Fibroblast of peridontal ligament (primary cell): ENCODE results near the gene WBP2NL.
A peak's percentile ranks its signal among the peaks of the same experiment; 100 is the strongest.
"Not testable (repeated sequence)": the region's sequence is repeated elsewhere in the genome, so short reads cannot be mapped to it uniquely, and the experiment has no call there.

Experiments used
- DNase-seq: peaks from one replicate; pipeline ENCODE4 v3.0.0-alpha.2; 2010; ENCODE audit errors: extremely low read depth

Gene WBP2NL, protein sequence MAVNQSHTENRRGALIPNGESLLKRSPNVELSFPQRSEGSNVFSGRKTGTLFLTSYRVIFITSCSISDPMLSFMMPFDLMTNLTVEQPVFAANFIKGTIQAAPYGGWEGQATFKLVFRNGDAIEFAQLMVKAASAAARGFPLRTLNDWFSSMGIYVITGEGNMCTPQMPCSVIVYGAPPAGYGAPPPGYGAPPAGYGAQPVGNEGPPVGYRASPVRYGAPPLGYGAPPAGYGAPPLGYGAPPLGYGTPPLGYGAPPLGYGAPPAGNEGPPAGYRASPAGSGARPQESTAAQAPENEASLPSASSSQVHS

GRCh38 chr22:41998361-41999261 lies at the start of gene WBP2NL:
TSS of gene WBP2NL (plus strand) at chr22:41998788. CDS start at chr22:41998819, 31 bp downstream.
- peak; percentile 61 for DNase-seq

- DNase-seq: not testable (repeated sequence)
Observed at GRCh38 chr22:41948928-41949296, 49.7 kb upstream of the WBP2NL start.

DNA sequence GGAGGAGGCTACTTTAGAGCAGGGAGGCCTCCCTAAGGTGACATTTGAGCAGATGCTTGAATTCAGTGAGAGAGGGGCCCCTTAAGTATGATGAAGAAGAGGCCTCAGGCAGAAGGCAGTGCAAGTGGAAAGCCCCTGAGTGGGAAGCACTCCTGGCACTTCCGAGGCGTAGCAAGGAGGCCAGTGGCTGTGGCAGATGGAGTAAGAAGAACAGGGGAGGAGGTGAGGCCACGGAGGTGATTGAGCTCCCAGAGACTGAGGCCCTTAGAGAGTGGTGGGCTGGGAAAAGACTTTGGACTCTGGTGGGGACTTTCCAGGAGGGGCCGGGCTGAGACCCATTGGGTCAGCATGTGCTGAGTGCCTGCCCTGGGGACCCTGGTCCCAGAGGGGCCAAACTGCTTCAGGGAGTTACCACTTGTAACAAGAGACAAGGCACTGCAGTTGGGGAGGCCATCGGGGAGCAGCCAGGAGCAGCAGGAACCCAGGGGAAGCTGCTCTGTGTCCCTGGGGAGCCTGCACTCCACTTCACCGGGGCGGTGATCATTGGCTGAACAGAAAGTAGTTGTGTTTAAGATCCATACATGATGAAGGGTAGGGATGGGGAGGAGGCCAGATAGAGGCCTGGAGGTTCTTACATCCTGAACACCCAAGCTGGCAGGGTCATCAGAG lies 49.2 kb upstream of the WBP2NL start:
- DNase-seq: no peak

- DNase-seq: no peak
Observed at GRCh38 chr22:41951898-41952474, 46.6 kb upstream of the WBP2NL start, which contains the start of gene SMIM45. TSS of gene SMIM45 (plus strand) at chr22:41952150.

DNA sequence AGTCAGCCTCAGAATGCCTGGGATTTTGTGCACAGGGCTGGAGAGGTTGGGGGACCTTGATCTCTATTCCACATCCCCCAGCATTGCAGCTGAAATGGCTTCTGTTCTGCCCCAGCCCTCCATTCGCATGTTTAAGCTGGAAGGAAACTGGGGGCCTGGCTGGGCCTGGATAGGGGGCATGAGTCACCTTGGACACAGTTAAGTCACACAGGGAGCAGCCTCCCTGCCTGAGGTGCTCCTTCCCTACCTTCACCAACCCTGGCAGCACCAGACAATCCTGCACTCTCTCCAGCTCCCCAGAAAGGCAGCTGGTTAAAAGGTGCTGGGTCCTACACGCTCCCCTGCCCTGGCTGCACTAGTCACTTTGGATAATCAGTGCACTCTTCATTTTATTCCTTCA lies 45.9 kb upstream of the WBP2NL start:
- no peak for DNase-seq

GRCh38 chr22:41957941-41958556 lies 40.5 kb upstream of the WBP2NL start:
- DNase-seq: no peak

DNA sequence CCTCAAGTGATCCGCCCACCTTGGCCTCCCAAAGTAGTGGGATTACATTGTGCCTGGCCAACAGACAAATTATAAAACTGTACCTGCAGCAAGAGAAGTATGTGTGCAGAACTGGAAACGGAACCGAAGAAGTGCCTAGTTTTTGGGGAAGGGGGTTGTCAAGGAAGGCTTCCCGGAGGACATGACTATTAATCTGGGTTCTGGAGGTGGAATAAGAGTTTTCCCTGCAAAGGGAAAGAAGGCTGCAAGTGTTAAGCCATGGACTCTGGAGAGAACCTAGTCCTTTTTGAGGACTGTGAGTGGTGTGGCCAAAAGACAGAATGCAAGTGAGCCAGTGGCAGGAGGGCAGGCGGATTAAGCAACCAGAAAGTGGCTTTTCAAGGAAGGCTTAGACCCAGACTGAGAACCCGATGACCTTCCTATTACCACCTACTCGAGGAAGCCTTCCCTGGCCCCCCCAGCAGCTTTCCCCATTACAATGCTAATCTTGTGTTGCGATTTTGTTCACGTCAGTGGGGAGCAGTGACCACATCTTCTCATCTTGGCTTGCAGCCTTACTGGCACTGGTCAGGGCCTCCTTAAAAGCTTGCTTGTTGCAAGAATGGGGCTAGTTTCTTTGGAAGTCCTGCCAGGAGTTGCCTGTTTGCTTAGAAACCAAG lies 35.0 kb upstream of the WBP2NL start:
- DNase-seq: peak; percentile 73

- DNase-seq: no peak
Observed at GRCh38 chr22:41964112-41964491, 34.5 kb upstream of the WBP2NL start.

- DNase-seq: no peak
Observed at GRCh38 chr22:41966225-41966606, 32.4 kb upstream of the WBP2NL start.

GRCh38 chr22:41966607-41967240 lies 31.9 kb upstream of the WBP2NL start:
- DNase-seq: peak; percentile 92

DNA sequence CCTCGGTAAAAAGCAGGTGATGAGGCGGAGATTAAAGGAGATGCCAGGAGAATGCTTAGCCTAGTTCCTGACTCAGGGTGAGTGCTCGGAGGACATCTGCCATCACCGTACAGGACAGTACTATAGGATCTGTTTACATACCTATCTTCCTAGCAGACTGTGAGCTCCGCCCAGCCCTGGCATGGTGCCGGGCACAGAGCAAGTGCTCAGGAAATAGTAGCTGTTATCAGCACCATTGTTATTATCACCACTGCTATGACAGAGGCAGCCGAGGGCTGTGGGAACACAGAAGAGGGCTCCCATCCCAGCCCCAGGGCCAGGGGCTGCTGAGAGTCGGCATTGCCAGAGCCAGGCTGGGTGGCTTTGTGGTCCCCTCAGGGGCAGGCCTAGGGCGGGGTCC lies 30.0 kb upstream of the WBP2NL start:
- no peak for DNase-seq

GRCh38 chr22:41969110-41969646 lies 29.4 kb upstream of the WBP2NL start, which contains the start of gene SEPTIN3:
TSS of gene SEPTIN3 (plus strand) at chr22:41969443. CDS start at chr22:41971493, 2,050 bp downstream.
- no peak for DNase-seq

DNA sequence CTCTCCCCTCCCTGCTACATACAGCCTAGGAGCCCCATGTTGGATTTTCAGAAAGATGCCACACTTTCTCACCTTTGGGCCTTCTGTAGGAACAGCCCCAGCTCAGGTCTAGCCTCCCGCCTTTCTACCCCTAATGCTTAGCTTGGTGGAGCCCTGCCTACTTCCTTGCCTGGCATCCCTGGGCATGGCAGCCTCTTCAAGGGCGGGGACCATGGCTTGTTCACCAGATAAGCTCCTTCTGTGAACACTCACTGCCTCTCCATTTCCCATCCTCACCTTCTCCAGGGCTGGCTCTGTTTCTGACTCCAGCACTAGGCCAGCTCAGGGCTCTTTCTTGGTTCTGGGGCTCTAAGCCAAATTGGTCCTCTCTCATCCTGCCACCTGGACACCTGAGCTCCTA lies 28.0 kb upstream of the WBP2NL start:
- DNase-seq: no peak

GRCh38 chr22:41971431-41971830 lies 27.2 kb upstream of the WBP2NL start:
- DNase-seq: no peak

DNA sequence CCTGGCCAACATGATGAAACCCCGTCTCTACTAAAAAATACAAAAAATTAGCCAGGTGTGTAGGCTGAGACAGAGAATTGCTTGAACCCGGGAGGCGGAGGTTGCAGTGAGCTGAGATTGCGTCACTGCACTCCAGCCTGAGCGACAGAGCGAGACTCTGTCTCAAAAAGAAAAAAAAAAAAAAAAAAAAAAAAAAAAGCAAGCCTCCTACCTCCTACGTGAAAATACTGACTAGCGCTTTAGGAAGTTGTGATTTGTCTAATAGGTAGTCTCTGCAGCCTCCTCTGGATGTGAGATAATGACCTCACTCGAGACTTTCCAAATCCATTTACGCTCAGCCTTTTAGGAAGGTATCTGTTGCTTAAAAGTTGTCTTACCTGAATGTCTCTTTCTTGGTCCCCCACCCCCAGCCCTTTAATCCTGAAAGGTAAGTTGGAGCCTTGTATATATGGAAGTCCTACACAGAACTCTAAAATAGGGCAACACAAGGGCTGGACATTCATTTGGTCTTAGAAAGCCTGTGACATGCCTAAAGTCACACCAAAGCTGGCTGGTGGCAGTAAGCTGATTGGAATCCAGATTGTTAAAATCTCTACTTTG lies 23.8 kb upstream of the WBP2NL start:
- DNase-seq: no peak

GRCh38 chr22:41975299-41976069 lies 23.1 kb upstream of the WBP2NL start:
- no peak for DNase-seq

DNA sequence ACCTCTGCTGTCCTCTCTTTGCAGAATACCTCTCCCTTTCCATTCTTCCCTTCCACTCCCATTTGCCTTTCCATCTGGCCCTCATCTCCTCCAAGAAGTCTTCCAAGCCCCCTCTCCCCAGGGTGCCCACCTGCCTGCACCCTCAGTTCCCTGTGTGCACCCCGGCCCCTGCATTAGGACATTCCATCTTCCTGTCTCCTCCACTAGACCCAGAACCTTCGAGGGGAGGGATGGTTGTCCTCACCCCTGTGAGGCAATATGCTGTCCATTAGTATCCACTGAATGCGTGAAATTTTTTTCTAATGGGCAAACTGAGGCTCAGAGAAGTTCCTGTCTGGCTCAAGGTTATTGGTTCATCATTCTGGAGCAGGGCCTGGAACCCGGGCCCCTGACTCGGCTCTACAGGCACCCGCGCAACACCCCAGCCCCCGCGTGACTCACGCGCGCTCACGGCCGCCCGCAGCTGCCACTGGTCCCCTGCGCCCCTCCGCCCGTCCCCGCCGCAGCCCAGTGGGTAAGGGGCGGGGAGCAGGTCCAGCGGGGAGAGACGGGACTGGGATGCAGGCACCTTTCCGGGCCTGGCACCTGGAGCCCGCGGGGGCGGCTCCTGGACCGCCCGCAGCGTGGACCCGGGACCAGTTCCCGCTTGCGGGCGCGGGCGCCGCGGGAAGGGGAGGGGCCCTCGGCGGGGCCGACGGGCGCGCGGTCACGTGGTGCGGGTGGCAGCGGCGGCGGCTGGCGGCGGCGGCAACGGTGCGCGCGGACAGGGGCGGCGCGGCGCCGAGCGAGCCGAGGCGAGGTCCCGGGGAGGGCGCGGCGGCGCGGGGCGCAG lies 22.3 kb upstream of the WBP2NL start:
- no peak for DNase-seq

DNA sequence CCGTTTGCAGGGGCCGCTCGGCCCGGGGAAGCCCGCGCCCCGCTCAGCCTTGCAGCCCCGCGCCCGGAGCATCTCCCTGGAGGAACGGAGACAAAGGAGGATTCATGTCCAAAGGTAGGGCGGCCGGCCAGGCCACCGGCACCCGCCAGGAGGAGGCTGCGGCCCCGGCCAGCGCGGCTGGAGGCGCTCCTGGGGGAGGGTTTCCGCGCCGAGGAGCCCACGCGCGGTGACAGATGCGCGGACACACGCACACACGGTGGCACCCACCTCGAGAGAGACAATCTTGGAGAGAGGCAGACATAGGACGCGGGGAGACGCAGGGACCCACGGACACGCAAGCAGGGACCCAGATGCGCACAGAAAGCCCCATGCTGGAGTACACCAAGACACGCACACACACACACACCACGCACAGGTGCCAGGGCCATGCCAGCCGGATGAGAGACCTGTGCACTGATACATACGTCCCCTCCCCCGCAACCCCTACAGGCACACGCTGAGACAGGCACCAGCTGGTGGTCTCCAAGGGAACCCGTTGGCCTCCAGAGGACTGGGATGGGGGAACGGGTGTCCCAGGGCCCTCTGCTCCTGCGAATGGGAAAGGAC lies 21.5 kb upstream of the WBP2NL start:
- no peak for DNase-seq
